ENCODE data around the gene IL12RB1. TPM values are rescaled to one million over a fixed set of nuclear protein-coding genes. Genes with fewer than 3 reads are reported as not detected.
A peak's percentile ranks its signal among the peaks of the same experiment; 100 is the strongest.

The IL12RB1 gene
- total and polyA plus RNA-seq, 10 of the 15 experiments (the other 5 are each of a cell fraction or from before 2014, with no cell fraction given), result 2.8 to 29.9 (median 17.6) TPM

GRCh38 chr19:18021121-18021755, 65.5 kb downstream of the IL12RB1 start (continued):
- TF ChIP-seq ZNF592 (IDR thresholded peaks at IDR 0.05), result no peak
- no peak for TF ChIP-seq MEF2B (IDR thresholded peaks at IDR 0.05; ENCODE audit: partially characterized antibody, poor library complexity, severe bottlenecking)
- TF ChIP-seq BHLHE40 (IDR thresholded peaks at IDR 0.05; ENCODE audit: borderline replicate concordance in 1 of 2, low read depth in 2 of 2, low read length in 1 of 2), result peak; percentile 1 to 68; a peak in 2 of 4 replicates

- ATAC-seq, result no peak
- H3K9ac ChIP-seq (ENCODE audit: control insufficient read depth, insufficient read depth, low read length), result no peak overlapping the region
- SMC1A ChIA-PET (ENCODE audit: uncharacterized antibody, unreplicated experiment), result no interaction called here
- no peak for TF ChIP-seq HDAC6 (IDR thresholded peaks at IDR 0.05; ENCODE audit: unreplicated experiment)
- TF ChIP-seq PKNOX1 (IDR thresholded peaks at IDR 0.05), result no peak
- no peak for TF ChIP-seq NR2F1 (conservative IDR thresholded peaks at IDR 0.05)
- TF ChIP-seq EGR1 (IDR thresholded peaks at IDR 0.05; ENCODE audit: borderline replicate concordance in 1 of 2, low read depth in 2 of 2, low read length in 2 of 2), result no peak
- no peak for TF ChIP-seq CEBPB (IDR thresholded peaks at IDR 0.05; ENCODE audit: borderline replicate concordance in 1 of 2, low read depth in 2 of 2, low read length in 2 of 2)
- TF ChIP-seq CHD2 (IDR thresholded peaks at IDR 0.05; ENCODE audit: borderline replicate concordance, low read depth, low read length), result no peak
- no peak for TF ChIP-seq BMI1 (IDR thresholded peaks at IDR 0.05; ENCODE audit: borderline replicate concordance)
Measured at GRCh38 chr19:18020212-18021085, 66.3 kb downstream of the IL12RB1 start.

More at GRCh38 chr19:18020212-18021085, 66.3 kb downstream of the IL12RB1 start:
- Histone ChIP-seq H3K36me3 (ENCODE audit: control insufficient read depth in 2 of 2, insufficient read depth in 2 of 2, low read length in 1 of 2) (no peaks in the 10 kb centered on the region), H3K4me3 (no peak overlapping the region), H4K20me1 (ENCODE audit: control insufficient read depth, insufficient read depth) (no peaks in the 10 kb centered on the region), H3K27me3 (replicated peaks in 1 of 2; ENCODE audit: control insufficient read depth in 2 of 2, insufficient read depth in 2 of 2, low read length in 1 of 2) (no peaks in the 10 kb centered on the region), H3K4me2 (ENCODE audit: control insufficient read depth, insufficient read depth) (no peak overlapping the region), H2AFZ (ENCODE audit: control insufficient read depth, low read depth, low read length) (no peak overlapping the region), H3K27ac (ENCODE audit: control insufficient read depth, insufficient read depth) (no peak overlapping the region), H3K79me2 (ENCODE audit: control insufficient read depth, insufficient read depth, low read length) (peaks cover 7% of the 10 kb centered on the region), H3K9me3 (replicated peaks; ENCODE audit: control insufficient read depth, insufficient read depth, low read length) (no peaks in the 10 kb centered on the region), H3K4me1 (ENCODE audit: control insufficient read depth, insufficient read depth, low read length) (peaks cover 17% of the 10 kb centered on the region)
- POLR2A ChIA-PET, result interaction anchor here (2.8 kb wide), 1 partner anchor 25 kb away, joined by 16 read pairs; no protein-coding TSS in a partner anchor
- in situ Hi-C loops (cut with MboI), result no loop called here
- CTCF ChIA-PET, result interaction anchor here (1.1 to 1.4 kb wide), 2 partner anchors 13 to 36 kb away, joined by 3 read pairs; partner anchors contain the start of gene ARRDC2
- intact Hi-C loops (cut with micrococcal nuclease; ENCODE audit: unreplicated experiment), result no loop called here
- no TSS peak for BruUV-seq (replicated peaks)
- 79% methylated on average over 16 of the region's 16 CpGs for WGBS (ENCODE audit: insufficient coverage, insufficient replicate concordance, low lambda C conversion rate, missing lambda C conversion rate)
- RAD21 ChIA-PET (ENCODE audit: unreplicated experiment), result interaction anchor here (2.4 kb wide), 1 partner anchor 24 kb away, joined by 8 read pairs; no protein-coding TSS in a partner anchor
- FAIRE-seq, result no peak
- no peak for DNase-seq (ENCODE audit: low read depth, low spot score)

Measured in GM12878 (cell line).